Sigmoid colon (tissue), 7 donors: ENCODE results near the gene PIP4K2A. TPM values are rescaled to one million over a fixed set of nuclear protein-coding genes. Genes with fewer than 3 reads are reported as not detected.
A peak's percentile ranks its signal among the peaks of the same experiment; 100 is the strongest.

ENCODE experiments used
- DNase-seq: peaks from one replicate; pipeline ENCODE4 v3.0.0-alpha.2; 2019
- H3K27ac ChIP-seq, 4 donors: fragments of 200-600 bp; sonication (generic); one replicate each; pipeline ENCODE4 v1.5.1; 2016 to 2019; ENCODE audit warnings: mild to moderate bottlenecking in 1 of 4
- H3K27me3 ChIP-seq, 3 donors: fragments of 200-600 bp; sonication (generic); one replicate each; pipeline ENCODE4 v1.5.1; 2019; ENCODE audit warnings: mild to moderate bottlenecking in 1 of 3
- H3K36me3 ChIP-seq, 4 donors: fragments of 200-600 bp; sonication (generic); one replicate each; pipeline ENCODE4 v1.5.1; 2016 to 2019
- H3K4me1 ChIP-seq, 4 donors: fragments of 200-600 bp; sonication (generic); one replicate each; pipeline ENCODE4 v1.5.1; 2017 to 2019
- H3K4me3 ChIP-seq, 4 donors: fragments of 200-600 bp; sonication (generic); one replicate each; pipeline ENCODE4 v1.5.1; 2017 to 2019; ENCODE audit warnings: mild to moderate bottlenecking in 2 of 4, moderate library complexity in 1 of 4
- H3K9me3 ChIP-seq, 4 donors: fragments of 200-600 bp in 3 of 4; sonication (generic) in 3 of 4; one replicate each; pipeline versions ENCODE4 v1.5.1 to v1.6.1; 2013 to 2019
- CTCF ChIP-seq, 4 experiments: fragments of 450-650 bp in 3 of 4; fragments of 200-600 bp in 1 of 4; IDR thresholded peaks; one replicate each; pipeline ENCODE4 v1.5.1; 2016 to 2019; ENCODE audit warnings: antibody characterized with exemption in 4 of 4, mild to moderate bottlenecking in 3 of 4, moderate library complexity in 2 of 4
- EP300 ChIP-seq, 4 donors: sonication (generic); formaldehyde crosslinking; IDR thresholded peaks; one replicate each; pipeline ENCODE4 v1.6.1; 2017; ENCODE audit warnings: antibody characterized with exemption in 4 of 4
- POLR2A ChIP-seq, 2 donors: fragments of 450-650 bp; IDR thresholded peaks; one replicate each; pipeline ENCODE4 v1.6.1; 2016; ENCODE audit warnings: antibody characterized with exemption in 2 of 2, mild to moderate bottlenecking in 2 of 2, moderate library complexity in 2 of 2
- POLR2AphosphoS5 ChIP-seq, 4 donors: sonication (generic); formaldehyde crosslinking; IDR thresholded peaks; one replicate each; pipeline ENCODE4 v1.6.1; 2017; ENCODE audit warnings: antibody characterized with exemption in 4 of 4
- WGBS, 2 donors: extraction: QIAGEN DNeasy Blood & Tissue Kit; methylation state at CpG; one replicate each; pipeline ENCODE4 v1.1.7; 2013; 5-methylcytosine and 5-hydroxymethylcytosine counted together
- intact Hi-C: fragments of 100-400 bp; cut with DNase I; formaldehyde crosslinking; loops from one replicate; pipeline ENCODE4 v1.15.1; 2023
- polyA plus RNA-seq, 3 donors: library from polyadenylated mRNA; stranded (reverse); fragments of 200-250 nt; gene quantifications; one replicate each; pipeline ENCODE4 v1.2.3, GENCODE V29; 2013
- total RNA-seq, 4 donors: library from RNA; depleted of rRNA; stranded (reverse); fragments of >200 nt; gene quantifications; one replicate each; pipeline ENCODE4 v1.1.0, GENCODE V29; 2016
- donor health status: healthy with polysubstance abuse.
- donor health status: Bipolar disorder and iron deficiency.
- donor health status: healthy.

PIP4K2A gene
- total and polyA plus RNA-seq, 7 donors = 7.2 to 23.2 (median 17.8) TPM

- H3K36me3 ChIP-seq = no peaks in the 10 kb centered on the region
- peak overlapping the region in 1 of 4 donors; percentile 99 for H3K4me3 ChIP-seq
- H3K4me1 ChIP-seq = peaks cover 0 to 33% (median 18%) of the 10 kb centered on the region in 4 donors
- intact Hi-C loops = loop anchor here (10.0 kb wide), 6 partner anchors 270 to 1200 kb away; partner anchors contain the start of genes DNAJC1 and MSRB2
- WGBS, 2 donors = 66 to 84% methylated on average over 7 of the region's 7 CpGs
- no peak for DNase-seq
- no peaks in the 10 kb centered on the region for H3K9me3 ChIP-seq
- H3K27ac ChIP-seq = peak overlapping the region in 3 of 4 donors; percentile 85 to 86 (median 86)
- TF ChIP-seq POLR2AphosphoS5 (IDR thresholded peaks at IDR 0.05) = no peak
- no peak for TF ChIP-seq CTCF (IDR thresholded peaks at IDR 0.05)
- no peak for TF ChIP-seq POLR2A (IDR thresholded peaks at IDR 0.05)
- TF ChIP-seq EP300 (IDR thresholded peaks at IDR 0.05) = no peak
- H3K27me3 ChIP-seq = no peaks in the 10 kb centered on the region
These were observed 880 bp upstream of the PIP4K2A start for GRCh38 chr10:22715290-22715625.

GRCh38 chr10:22713853-22714478 is 412 bp downstream of the PIP4K2A start:
- Histone ChIP-seq H3K4me3 (peak overlapping the region; percentile 61 to 99 (median 90)), H3K27me3 (no peaks in the 10 kb centered on the region), H3K36me3 (no peaks in the 10 kb centered on the region), H3K9me3 (no peaks in the 10 kb centered on the region), H3K27ac (peak overlapping the region; percentile 84 to 91 (median 88)), H3K4me1 (peaks cover 0 to 36% (median 18%) of the 10 kb centered on the region in 4 donors)
- 0 to 1% methylated on average over 67 of the region's 67 CpGs for WGBS, 2 donors
- no peak for TF ChIP-seq POLR2A (IDR thresholded peaks at IDR 0.05)
- no peak for TF ChIP-seq EP300 (IDR thresholded peaks at IDR 0.05)
- TF ChIP-seq POLR2AphosphoS5 (IDR thresholded peaks at IDR 0.05) = no peak
- no peak for TF ChIP-seq CTCF (IDR thresholded peaks at IDR 0.05)
- peak; percentile 68 for DNase-seq
- intact Hi-C loops = loop anchor here (5.0 to 10.0 kb wide), 11 partner anchors 92 to 1199 kb away; partner anchors contain the start of genes DNAJC1 and MSRB2

DNA sequence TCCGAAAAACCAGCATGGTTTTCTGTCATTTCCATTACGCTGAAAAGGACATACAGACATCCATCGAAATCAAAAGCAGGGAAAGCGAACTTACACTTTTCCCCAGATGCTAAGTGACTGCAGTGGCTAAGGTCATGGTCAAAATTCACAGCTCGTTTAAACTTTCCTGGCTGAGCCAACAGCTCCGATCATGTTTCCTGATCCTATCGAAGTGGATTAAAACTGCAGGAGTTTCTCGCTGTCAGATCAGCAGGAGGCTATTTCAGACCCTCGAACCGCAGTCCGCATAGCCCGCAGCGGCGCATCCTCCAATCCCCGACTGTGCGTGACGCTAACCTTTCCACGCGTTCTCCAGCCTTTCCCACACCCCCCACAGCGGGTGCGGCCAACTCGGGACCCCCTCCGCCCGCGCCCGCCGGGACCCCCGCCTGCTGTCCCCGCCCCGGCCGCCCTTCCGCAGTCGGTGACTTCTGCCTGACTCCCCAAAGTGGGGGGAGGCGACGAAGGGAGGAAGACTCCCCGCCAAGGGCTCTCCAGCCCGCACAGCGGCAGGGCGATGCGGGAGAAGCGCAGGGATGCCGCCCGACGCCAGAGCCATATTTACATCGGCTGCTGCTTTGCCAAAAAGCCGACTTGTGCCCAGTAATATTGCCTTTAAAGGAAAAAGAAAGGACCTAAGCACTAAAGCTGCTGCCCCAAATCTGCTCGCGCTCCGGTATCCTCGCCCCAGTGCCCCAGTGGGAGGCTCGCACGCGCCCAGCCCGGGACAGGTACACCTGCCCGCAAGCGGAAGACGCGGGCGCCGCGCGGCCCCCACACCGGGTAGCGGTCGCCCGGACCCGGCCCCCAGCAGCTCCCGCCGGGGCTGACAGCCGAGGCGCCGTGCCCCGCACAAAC is 1.2 kb downstream of the PIP4K2A start:
- 2% methylated on average over 73 of the region's 73 CpGs for WGBS, 2 donors
- H3K4me1 ChIP-seq = peaks cover 0 to 36% (median 18%) of the 10 kb centered on the region in 4 donors
- intact Hi-C loops = loop anchor here (5.0 to 10.0 kb wide), 11 partner anchors 91 to 1198 kb away; partner anchors contain the start of genes DNAJC1 and MSRB2
- TF ChIP-seq CTCF (IDR thresholded peaks at IDR 0.05) = no peak
- peak in 1 of 4 donors; percentile 13 for TF ChIP-seq POLR2AphosphoS5 (IDR thresholded peaks at IDR 0.05)
- no peaks in the 10 kb centered on the region for H3K36me3 ChIP-seq
- DNase-seq = no peak
- no peaks in the 10 kb centered on the region for H3K9me3 ChIP-seq
- peak overlapping the region; percentile 84 to 91 (median 88) for H3K27ac ChIP-seq
- peak overlapping the region; percentile 61 to 99 (median 90) for H3K4me3 ChIP-seq
- H3K27me3 ChIP-seq = no peaks in the 10 kb centered on the region

DNA sequence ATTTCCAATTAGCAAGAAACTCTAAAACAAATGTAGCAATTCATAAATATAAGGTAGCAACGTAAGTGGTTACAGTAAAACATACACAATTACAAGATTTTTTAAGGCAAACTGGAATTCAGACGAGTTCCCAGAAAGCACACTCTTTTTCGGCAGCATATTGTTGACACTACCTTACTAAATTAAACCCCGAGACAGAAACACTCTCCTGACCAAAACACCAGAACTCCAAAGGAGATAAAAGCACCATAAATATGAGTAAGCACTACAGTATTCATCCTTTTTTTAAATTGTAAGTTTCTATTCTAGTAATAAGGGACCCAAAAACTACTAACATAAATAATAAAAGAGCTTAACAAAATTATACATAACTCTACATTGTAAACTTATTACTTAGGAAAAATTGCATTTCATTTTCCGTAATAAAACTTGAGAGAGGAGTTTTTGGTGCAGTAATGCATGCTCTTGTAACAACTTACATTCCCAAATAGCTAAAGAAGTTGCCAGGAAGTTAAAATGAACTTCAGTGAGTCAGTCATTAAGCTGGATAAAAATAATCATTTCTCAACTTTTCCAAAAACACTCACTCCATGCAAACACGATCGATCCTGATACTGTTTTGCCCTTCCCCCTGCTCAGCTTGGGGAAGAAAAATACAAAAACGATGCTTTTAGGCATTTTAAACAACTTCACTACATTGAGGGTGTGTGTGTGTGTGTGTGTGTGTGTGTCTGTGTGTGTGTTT is 2.0 kb downstream of the PIP4K2A start:
- intact Hi-C loops = loop anchor here (5.0 to 10.0 kb wide), 11 partner anchors 90 to 1198 kb away; partner anchors contain the start of genes DNAJC1 and MSRB2
- 30 to 62% methylated on average over 8 of the region's 8 CpGs for WGBS, 2 donors
- H3K36me3 ChIP-seq = no peaks in the 10 kb centered on the region
- DNase-seq = no peak
- peaks cover 0 to 36% (median 18%) of the 10 kb centered on the region in 4 donors for H3K4me1 ChIP-seq
- peak overlapping the region; percentile 61 to 99 (median 90) for H3K4me3 ChIP-seq
- H3K27me3 ChIP-seq = no peaks in the 10 kb centered on the region
- peak overlapping the region; percentile 4 to 91 (median 85) for H3K27ac ChIP-seq
- no peaks in the 10 kb centered on the region for H3K9me3 ChIP-seq
- TF ChIP-seq POLR2AphosphoS5 (IDR thresholded peaks at IDR 0.05) = no peak
